IMR-90 (cell line): Measurements from ENCODE around the gene NDUFB10. TPM values are rescaled to one million over a fixed set of nuclear protein-coding genes. Genes with fewer than 3 reads are reported as not detected.

Experiments used
- ATAC-seq: fragments of 200-7000 bp; cut with Tn5 transposase; 2 replicates; pipeline ENCODE4 v1.9.1; 2020; ENCODE audit warnings: low read depth, mild to moderate bottlenecking, moderate library complexity
- BruUV-seq: library from RNA; stranded (reverse); fragments of 400-500 nt; replicated peaks from 2 replicates; lab custom pipeline; 2021; lab: Mats Ljungman, UMichigan
- CTCF ChIA-PET: fragments of 300-600 bp; formaldehyde crosslinking; extraction: SDS; loops from one replicate; lab custom pipeline; 2021; ENCODE audit warnings: antibody characterized with exemption; lab: Yijun Ruan, JAX
- POLR2A ChIA-PET: fragments of 300-600 bp; sonication (Branson Sonifier 250); formaldehyde crosslinking; loops from one replicate; lab custom pipeline; 2022; ENCODE audit warnings: antibody characterized with exemption; ENCODE audit not compliant: unreplicated experiment; lab: Charles Lee
- DNase-seq: peaks from one replicate; pipeline ENCODE4 v3.0.0; 2013
- H2AFZ ChIP-seq: replicated peaks from 2 replicates; pipeline ENCODE3; 2013; ENCODE audit warnings: low read length, mild to moderate bottlenecking; ENCODE audit not compliant: poor library complexity
- H2AK5ac ChIP-seq: 2 replicates; pipeline ENCODE4 v1.6.1; 2013; ENCODE audit warnings: low read depth, low read length, inconsistent platforms
- H2AK9ac ChIP-seq: replicated peaks from 2 replicates; pipeline ENCODE3; 2013; ENCODE audit warnings: mild to moderate bottlenecking, low read depth, low read length, moderate library complexity; ENCODE audit not compliant: poor library complexity
- H2BK120ac ChIP-seq: 2 replicates; pipeline ENCODE4 v1.6.1; 2013; ENCODE audit warnings: low read depth, low read length, inconsistent platforms
- H2BK15ac ChIP-seq: 3 replicates; pipeline ENCODE4 v1.6.1; 2013; ENCODE audit warnings: low read depth, low read length, inconsistent platforms
- H2BK20ac ChIP-seq: 2 replicates; pipeline ENCODE4 v1.6.1; 2013; ENCODE audit warnings: low read depth, mild to moderate bottlenecking, inconsistent platforms, low read length, moderate library complexity
- H2BK5ac ChIP-seq: 2 replicates; pipeline ENCODE4 v1.6.1; 2013; ENCODE audit warnings: mild to moderate bottlenecking, low read depth, low read length, inconsistent platforms; ENCODE audit not compliant: poor library complexity, severe bottlenecking
- H3K14ac ChIP-seq: replicated peaks from 2 replicates; pipeline ENCODE4 v1.6.1; 2013; ENCODE audit warnings: low read depth, low read length, inconsistent platforms
- H3K18ac ChIP-seq: 2 replicates; pipeline ENCODE4 v1.6.1; 2013; ENCODE audit warnings: low read depth, low read length, control low read depth
- H3K23ac ChIP-seq: 2 replicates; pipeline ENCODE4 v1.6.1; 2013; ENCODE audit warnings: low read depth, low read length, inconsistent platforms
- H3K27ac ChIP-seq: 2 replicates; pipeline ENCODE4 v1.5.1; 2013; ENCODE audit warnings: mild to moderate bottlenecking, control low read depth, low read length; ENCODE audit not compliant: insufficient read depth
- H3K27me3 ChIP-seq: 2 replicates; pipeline ENCODE4 v1.6.1; 2013; ENCODE audit warnings: low read length; ENCODE audit not compliant: control insufficient read depth, insufficient read depth
- H3K36me3 ChIP-seq: 2 replicates; pipeline ENCODE4 v1.6.1; 2013; ENCODE audit warnings: low read length, mixed read lengths; ENCODE audit not compliant: control insufficient read depth, insufficient read depth
- H3K4ac ChIP-seq: 2 replicates; pipeline ENCODE4 v1.6.1; 2013; ENCODE audit warnings: low read depth, low read length, inconsistent platforms
- H3K4me1 ChIP-seq: 2 replicates; pipeline ENCODE4 v1.6.1; 2013; ENCODE audit warnings: low read length, mixed read lengths; ENCODE audit not compliant: control insufficient read depth, insufficient read depth
- H3K4me2 ChIP-seq: 2 replicates; pipeline ENCODE4 v1.6.1; 2013; ENCODE audit warnings: low read depth, mild to moderate bottlenecking, control low read depth, low read length, moderate library complexity
- H3K4me3 ChIP-seq: 2 replicates; pipeline ENCODE4 v1.5.1; 2013; ENCODE audit warnings: low read depth, mild to moderate bottlenecking, control low read depth, low read length, moderate library complexity; ENCODE audit not compliant: insufficient read depth
- H3K56ac ChIP-seq: 2 replicates; pipeline ENCODE4 v1.6.1; 2013; ENCODE audit warnings: low read length, inconsistent platforms; ENCODE audit not compliant: insufficient read depth; ENCODE audit errors: extremely low read depth
- H3K79me1 ChIP-seq, 2 experiments: 2 replicates each; pipeline ENCODE4 v1.6.1; 2013; ENCODE audit warnings: low read length in 2 of 2, inconsistent platforms in 1 of 2, low read depth in 1 of 2
- H3K9ac ChIP-seq: 2 replicates; pipeline ENCODE4 v1.6.1; 2013; ENCODE audit warnings: low read depth, low read length, control low read depth
- H3K9me1 ChIP-seq: 2 replicates; pipeline ENCODE4 v1.6.1; 2013; ENCODE audit warnings: low read length, inconsistent platforms; ENCODE audit not compliant: insufficient read depth
- H3K9me3 ChIP-seq: 2 replicates; pipeline ENCODE4 v1.6.1; 2013; ENCODE audit warnings: low read length; ENCODE audit not compliant: control insufficient read depth, insufficient read depth
- H4K20me1 ChIP-seq: 2 replicates; pipeline ENCODE4 v1.6.1; 2013; ENCODE audit warnings: low read length, inconsistent platforms; ENCODE audit not compliant: insufficient read depth
- H4K5ac ChIP-seq: 2 replicates; pipeline ENCODE4 v1.6.1; 2013; ENCODE audit warnings: mild to moderate bottlenecking, low read depth, low read length, control low read depth
- H4K8ac ChIP-seq, 2 experiments: 2 replicates each; pipeline ENCODE4 v1.6.1; 2013; ENCODE audit warnings: low read depth in 2 of 2, low read length in 2 of 2, control low read depth in 1 of 2, inconsistent platforms in 1 of 2
- H4K91ac ChIP-seq: 2 replicates; pipeline ENCODE4 v1.6.1; 2013; ENCODE audit warnings: low read depth, low read length, inconsistent platforms; ENCODE audit not compliant: insufficient read depth
- FOS ChIP-seq: fragments of 150-350 bp; IDR thresholded peaks from 2 replicates; pipeline ENCODE4 v1.6.1; 2016; ENCODE audit warnings: low read depth, low read length
- MXI1 ChIP-seq: IDR thresholded peaks from 2 replicates; pipeline ENCODE4 v1.6.1; 2012; ENCODE audit warnings: low read depth, mild to moderate bottlenecking, low read length, moderate library complexity, borderline replicate concordance
- NFE2L2 ChIP-seq: fragments of 150-350 bp; IDR thresholded peaks from 2 replicates; pipeline ENCODE4 v1.6.1; 2016; ENCODE audit warnings: low read depth, mild to moderate bottlenecking, low read length
- POLR2A ChIP-seq: IDR thresholded peaks from 2 replicates; pipeline ENCODE4 v1.6.1; 2012; ENCODE audit warnings: mild to moderate bottlenecking, low read depth, low read length
- RAD21 ChIP-seq: IDR thresholded peaks from 2 replicates; pipeline ENCODE4 v1.6.1; 2012; ENCODE audit warnings: low read length, improper control_type of control experiment
- RCOR1 ChIP-seq: IDR thresholded peaks from 2 replicates; pipeline ENCODE4 v1.6.1; 2012; ENCODE audit warnings: mild to moderate bottlenecking, low read length, improper control_type of control experiment; ENCODE audit not compliant: insufficient replicate concordance
- SMC3 ChIP-seq: fragments of 150-350 bp; IDR thresholded peaks from 2 replicates; pipeline ENCODE4 v1.6.1; 2016; ENCODE audit warnings: low read depth, mild to moderate bottlenecking, antibody characterized with exemption, low read length, moderate library complexity
- WGBS, 2 experiments: methylation state at CpG; one replicate each; pipeline versions ENCODE4 v1.1.5 to v1.1.7; 2013; ENCODE audit warnings: missing lambda C conversion rate in 2 of 2; ENCODE audit not compliant: insufficient read length in 1 of 2; ENCODE audit errors: extremely low coverage in 2 of 2; 5-methylcytosine and 5-hydroxymethylcytosine counted together
- dilution Hi-C: fragments of 300-500 bp; cut with HindIII; formaldehyde crosslinking; loops from one replicate; pipeline ENCODE4 v1.14.3; 2018; ENCODE audit warnings: low sequenced_read_pairs; ENCODE audit not compliant: unreplicated experiment
- in situ Hi-C: fragments of 300-500 bp; cut with MboI; formaldehyde crosslinking; loops from 3 replicates; pipeline ENCODE4 v1.14.3; 2019; ENCODE audit warnings: low sequenced_read_pairs, inconsistent platforms, mixed read lengths
- intact Hi-C: fragments of 100-400 bp; cut with micrococcal nuclease; formaldehyde crosslinking; loops from 2 replicates; pipeline ENCODE4 v1.10.0; 2022
- polyA plus RNA-seq, 3 experiments: library from polyadenylated mRNA; depleted of rRNA; stranded (reverse); fragments of >200 nt; gene quantifications; 2 replicates each; pipeline ENCODE4 v1.2.3, GENCODE V29; 2012; ENCODE audit warnings: low replicate concordance in 1 of 3
- total RNA-seq: library from RNA; depleted of rRNA; stranded (reverse); fragments of >200 nt; gene quantifications from 2 replicates; pipeline ENCODE4 v1.2.3, GENCODE V29; 2012
- TF ChIP-seq, protein P1 (sequence below): conservative IDR thresholded peaks from 2 replicates; pipeline ENCODE4 v1.5.1; 2012; ENCODE audit warnings: mild to moderate bottlenecking, low read depth, low read length, improper control_type of control experiment
- TF ChIP-seq, protein P2 (sequence below): fragments of 150-350 bp; IDR thresholded peaks from 2 replicates; pipeline ENCODE4 v1.6.1; 2016; ENCODE audit warnings: low read depth, mild to moderate bottlenecking, low read length, moderate library complexity, borderline replicate concordance
- TF ChIP-seq, protein P3 (sequence below): fragments of 150-350 bp; IDR thresholded peaks from 2 replicates; pipeline ENCODE4 v1.6.1; 2017; ENCODE audit warnings: mild to moderate bottlenecking, antibody characterized with exemption, low read length, low read depth

NDUFB10 gene
- total and polyA plus RNA-seq, 2 of the 4 experiments (the other 2 are of a cell fraction): 189 to 220 TPM

DNA sequence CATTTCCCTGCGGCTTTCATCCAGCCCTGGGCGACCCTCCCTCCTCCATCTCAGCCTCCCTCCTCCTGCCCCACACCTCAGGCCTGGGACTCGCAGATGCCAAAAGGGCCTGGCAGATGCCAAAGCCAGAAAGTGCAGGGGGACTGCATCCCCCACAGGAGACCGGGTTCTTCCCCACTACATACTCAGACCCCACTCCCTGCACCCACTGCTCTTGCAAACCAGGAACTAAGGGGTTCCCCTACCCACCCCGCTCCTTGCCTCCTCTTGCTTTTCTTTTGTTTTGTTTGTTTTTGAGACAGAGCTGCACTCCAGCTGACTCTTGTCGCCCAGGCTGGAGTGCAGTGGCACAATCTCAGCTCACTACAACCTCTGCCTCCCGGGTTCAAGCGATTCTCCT is 44.4 kb upstream of the NDUFB10 start:
- POLR2A ChIA-PET: no interaction called here
- Histone ChIP-seq H3K27me3 (peaks cover 66% of the 10 kb centered on the region), H3K4me3 (no peak overlapping the region), H2BK120ac (no peak overlapping the region), H3K4ac (no peak overlapping the region), H3K4me1 (no peaks in the 10 kb centered on the region), H4K20me1 (no peaks in the 10 kb centered on the region), H4K91ac (no peak overlapping the region), H3K36me3 (no peaks in the 10 kb centered on the region), H4K8ac (no peak overlapping the region), H2BK15ac (no peak overlapping the region), H3K9ac (no peak overlapping the region), H2BK5ac (no peak overlapping the region), H3K9me3 (no peaks in the 10 kb centered on the region), H3K56ac (no peak overlapping the region), H3K14ac (no peak overlapping the region), H2BK20ac (no peak overlapping the region), H2AFZ (no peak overlapping the region), H3K4me2 (no peak overlapping the region), H3K9me1 (no peaks in the 10 kb centered on the region), H3K27ac (no peak overlapping the region), H2AK5ac (no peak overlapping the region), H2AK9ac (no peak overlapping the region), H3K23ac (no peak overlapping the region), H4K5ac (no peak overlapping the region), H3K18ac (no peak overlapping the region), H3K79me1 (no peaks in the 10 kb centered on the region)
- dilution Hi-C loops (no loop called here), in situ Hi-C loops (no loop called here), intact Hi-C loops (no loop called here)
- CTCF ChIA-PET: no interaction called here
- WGBS, 2 experiments: 30% methylated on average over 3 of the region's 8 CpGs; no CpG with 5 or more reads in 1 of the 2 experiments
- no peak for DNase-seq
- BruUV-seq: no TSS peak
- no peak for ATAC-seq
- TF ChIP-seq, protein P1, sequence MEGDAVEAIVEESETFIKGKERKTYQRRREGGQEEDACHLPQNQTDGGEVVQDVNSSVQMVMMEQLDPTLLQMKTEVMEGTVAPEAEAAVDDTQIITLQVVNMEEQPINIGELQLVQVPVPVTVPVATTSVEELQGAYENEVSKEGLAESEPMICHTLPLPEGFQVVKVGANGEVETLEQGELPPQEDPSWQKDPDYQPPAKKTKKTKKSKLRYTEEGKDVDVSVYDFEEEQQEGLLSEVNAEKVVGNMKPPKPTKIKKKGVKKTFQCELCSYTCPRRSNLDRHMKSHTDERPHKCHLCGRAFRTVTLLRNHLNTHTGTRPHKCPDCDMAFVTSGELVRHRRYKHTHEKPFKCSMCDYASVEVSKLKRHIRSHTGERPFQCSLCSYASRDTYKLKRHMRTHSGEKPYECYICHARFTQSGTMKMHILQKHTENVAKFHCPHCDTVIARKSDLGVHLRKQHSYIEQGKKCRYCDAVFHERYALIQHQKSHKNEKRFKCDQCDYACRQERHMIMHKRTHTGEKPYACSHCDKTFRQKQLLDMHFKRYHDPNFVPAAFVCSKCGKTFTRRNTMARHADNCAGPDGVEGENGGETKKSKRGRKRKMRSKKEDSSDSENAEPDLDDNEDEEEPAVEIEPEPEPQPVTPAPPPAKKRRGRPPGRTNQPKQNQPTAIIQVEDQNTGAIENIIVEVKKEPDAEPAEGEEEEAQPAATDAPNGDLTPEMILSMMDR: no peak
- TF ChIP-seq RCOR1 (no peak), RAD21 (no peak), NFE2L2 (no peak), FOS (no peak), SMC3 (no peak), POLR2A (no peak), MXI1 (no peak)
- TF ChIP-seq, protein P2, sequence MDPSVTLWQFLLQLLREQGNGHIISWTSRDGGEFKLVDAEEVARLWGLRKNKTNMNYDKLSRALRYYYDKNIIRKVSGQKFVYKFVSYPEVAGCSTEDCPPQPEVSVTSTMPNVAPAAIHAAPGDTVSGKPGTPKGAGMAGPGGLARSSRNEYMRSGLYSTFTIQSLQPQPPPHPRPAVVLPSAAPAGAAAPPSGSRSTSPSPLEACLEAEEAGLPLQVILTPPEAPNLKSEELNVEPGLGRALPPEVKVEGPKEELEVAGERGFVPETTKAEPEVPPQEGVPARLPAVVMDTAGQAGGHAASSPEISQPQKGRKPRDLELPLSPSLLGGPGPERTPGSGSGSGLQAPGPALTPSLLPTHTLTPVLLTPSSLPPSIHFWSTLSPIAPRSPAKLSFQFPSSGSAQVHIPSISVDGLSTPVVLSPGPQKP: no peak
- TF ChIP-seq, protein P3, sequence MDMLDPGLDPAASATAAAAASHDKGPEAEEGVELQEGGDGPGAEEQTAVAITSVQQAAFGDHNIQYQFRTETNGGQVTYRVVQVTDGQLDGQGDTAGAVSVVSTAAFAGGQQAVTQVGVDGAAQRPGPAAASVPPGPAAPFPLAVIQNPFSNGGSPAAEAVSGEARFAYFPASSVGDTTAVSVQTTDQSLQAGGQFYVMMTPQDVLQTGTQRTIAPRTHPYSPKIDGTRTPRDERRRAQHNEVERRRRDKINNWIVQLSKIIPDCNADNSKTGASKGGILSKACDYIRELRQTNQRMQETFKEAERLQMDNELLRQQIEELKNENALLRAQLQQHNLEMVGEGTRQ: no peak
